Measurements from ENCODE around the gene UNC5B. TPM values are rescaled to one million over a fixed set of nuclear protein-coding genes. Genes with fewer than 3 reads are reported as not detected.

UNC5B gene
- total RNA-seq, 1 experiment from 2014 or later, result 22.0 TPM

DNA sequence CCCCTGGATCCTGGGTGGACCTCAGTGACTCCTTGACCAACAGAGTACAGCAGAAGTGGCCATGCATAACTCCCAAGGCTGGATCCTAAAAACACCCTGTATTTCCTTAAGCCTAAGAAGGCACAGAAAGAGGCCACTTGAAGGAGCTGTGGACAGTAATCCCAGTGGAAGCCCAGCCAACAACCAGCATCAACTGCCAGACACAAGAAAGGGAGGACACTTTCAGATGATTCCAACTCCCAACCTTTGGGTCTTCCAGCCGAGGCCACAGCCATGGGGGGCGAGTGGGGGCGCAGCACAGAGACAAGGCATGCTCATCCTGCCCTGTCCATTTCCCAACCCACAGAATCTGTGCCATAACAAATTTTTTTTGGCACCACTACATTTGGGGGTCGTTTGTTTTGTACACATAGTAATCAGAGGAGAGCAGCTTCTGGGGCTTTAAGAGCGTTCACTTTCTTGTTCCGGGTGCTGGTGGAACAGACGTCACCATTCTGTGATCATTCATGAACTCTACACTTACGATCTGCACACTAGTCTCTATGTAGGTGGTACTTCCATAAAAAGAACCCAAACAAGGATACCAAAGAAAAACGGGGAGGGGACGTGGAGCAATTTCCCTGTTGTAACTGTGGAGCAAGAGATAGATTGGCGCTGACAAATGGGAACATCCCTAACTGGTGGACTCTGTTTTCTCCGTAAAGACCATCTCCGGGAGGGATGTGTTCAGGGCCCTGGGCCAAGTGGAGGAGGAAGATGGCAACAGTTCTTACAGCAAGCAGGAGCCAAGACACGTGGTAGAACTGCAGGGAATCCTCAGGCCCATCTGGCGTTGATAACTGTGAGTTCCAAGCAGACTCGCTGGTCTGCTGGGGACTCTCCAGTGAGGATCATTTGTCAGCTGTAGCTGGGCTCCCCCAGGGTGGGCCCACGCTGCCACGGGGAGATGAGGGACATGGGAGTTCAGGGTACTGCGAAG is 100.7 kb downstream of the UNC5B start:
- ChIA-PET CTCF (interaction anchor here (0.7 to 5.6 kb wide), 10 partner anchors 68 to 583 kb away, joined by 3 to 38 read pairs (median 3); no protein-coding TSS in a partner anchor), RAD21 (ENCODE audit: low non-redundant PET in 1 of 2, low total read pairs in 2 of 2, uncharacterized antibody in 2 of 2, unreplicated experiment in 2 of 2) (interaction anchor here in 1 of 2 experiments (1.5 kb wide), 1 partner anchor 395 kb away, joined by 6 read pairs; no protein-coding TSS in a partner anchor), POLR2A (interaction anchor here (0.7 to 1.0 kb wide), 2 partner anchors 384 to 396 kb away, joined by 3 read pairs; no protein-coding TSS in a partner anchor)
- Histone ChIP-seq H3K27me3 (ENCODE audit: insufficient read depth, low read length) (no peaks in the 10 kb centered on the region), H3K9me2 (ENCODE audit: insufficient read depth) (no peaks in the 10 kb centered on the region), H3K4me1 (ENCODE audit: control insufficient read depth in 1 of 2, insufficient read depth in 2 of 2, low read length in 2 of 2) (peaks cover 3 to 7% of the 10 kb centered on the region in 2 experiments; a peak in 2 of 4 replicates), H3K79me2 (ENCODE audit: insufficient read depth, low read length) (no peaks in the 10 kb centered on the region), H2AFZ (ENCODE audit: low read depth, low read length, poor library complexity, severe bottlenecking) (no peak overlapping the region), H3K4me3 (replicated peaks in 1 of 2; ENCODE audit: low read depth in 1 of 2, low read length in 2 of 2) (no peak overlapping the region), H4K20me1 (ENCODE audit: insufficient read depth) (no peaks in the 10 kb centered on the region), H3K9ac (ENCODE audit: low read length) (no peak overlapping the region), H3K27ac (ENCODE audit: low read depth, low read length) (no peak overlapping the region), H3K9me3 (ENCODE audit: control insufficient read depth in 1 of 2, insufficient read depth in 1 of 2, low read depth in 1 of 2, low read length in 2 of 2) (no peaks in the 10 kb centered on the region), H3K36me3 (ENCODE audit: control insufficient read depth in 1 of 2, insufficient read depth in 2 of 2, low read length in 2 of 2) (no peaks in the 10 kb centered on the region), H3K4me2 (ENCODE audit: low read length) (no peak overlapping the region)
- ATAC-seq, result no peak
- DNase-seq (ENCODE audit: low read depth, low spot score), result no peak
- BruUV-seq (replicated peaks), result no TSS peak
- TF ChIP-seq RAD21 (IDR thresholded peaks at IDR 0.05; ENCODE audit: low read depth), result no peak
- no peak for TF ChIP-seq EZH2phosphoT487 (IDR thresholded peaks at IDR 0.05; ENCODE audit: borderline replicate concordance)
- TF ChIP-seq POLR2AphosphoS5 (IDR thresholded peaks at IDR 0.05; ENCODE audit: low read depth, low read length), result no peak
- no peak for TF ChIP-seq EZH2 (IDR thresholded peaks at IDR 0.05)
- TF ChIP-seq, protein P1, sequence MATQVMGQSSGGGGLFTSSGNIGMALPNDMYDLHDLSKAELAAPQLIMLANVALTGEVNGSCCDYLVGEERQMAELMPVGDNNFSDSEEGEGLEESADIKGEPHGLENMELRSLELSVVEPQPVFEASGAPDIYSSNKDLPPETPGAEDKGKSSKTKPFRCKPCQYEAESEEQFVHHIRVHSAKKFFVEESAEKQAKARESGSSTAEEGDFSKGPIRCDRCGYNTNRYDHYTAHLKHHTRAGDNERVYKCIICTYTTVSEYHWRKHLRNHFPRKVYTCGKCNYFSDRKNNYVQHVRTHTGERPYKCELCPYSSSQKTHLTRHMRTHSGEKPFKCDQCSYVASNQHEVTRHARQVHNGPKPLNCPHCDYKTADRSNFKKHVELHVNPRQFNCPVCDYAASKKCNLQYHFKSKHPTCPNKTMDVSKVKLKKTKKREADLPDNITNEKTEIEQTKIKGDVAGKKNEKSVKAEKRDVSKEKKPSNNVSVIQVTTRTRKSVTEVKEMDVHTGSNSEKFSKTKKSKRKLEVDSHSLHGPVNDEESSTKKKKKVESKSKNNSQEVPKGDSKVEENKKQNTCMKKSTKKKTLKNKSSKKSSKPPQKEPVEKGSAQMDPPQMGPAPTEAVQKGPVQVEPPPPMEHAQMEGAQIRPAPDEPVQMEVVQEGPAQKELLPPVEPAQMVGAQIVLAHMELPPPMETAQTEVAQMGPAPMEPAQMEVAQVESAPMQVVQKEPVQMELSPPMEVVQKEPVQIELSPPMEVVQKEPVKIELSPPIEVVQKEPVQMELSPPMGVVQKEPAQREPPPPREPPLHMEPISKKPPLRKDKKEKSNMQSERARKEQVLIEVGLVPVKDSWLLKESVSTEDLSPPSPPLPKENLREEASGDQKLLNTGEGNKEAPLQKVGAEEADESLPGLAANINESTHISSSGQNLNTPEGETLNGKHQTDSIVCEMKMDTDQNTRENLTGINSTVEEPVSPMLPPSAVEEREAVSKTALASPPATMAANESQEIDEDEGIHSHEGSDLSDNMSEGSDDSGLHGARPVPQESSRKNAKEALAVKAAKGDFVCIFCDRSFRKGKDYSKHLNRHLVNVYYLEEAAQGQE (IDR thresholded peaks at IDR 0.05; ENCODE audit: low read depth), result no peak
- TF ChIP-seq, protein P2, sequence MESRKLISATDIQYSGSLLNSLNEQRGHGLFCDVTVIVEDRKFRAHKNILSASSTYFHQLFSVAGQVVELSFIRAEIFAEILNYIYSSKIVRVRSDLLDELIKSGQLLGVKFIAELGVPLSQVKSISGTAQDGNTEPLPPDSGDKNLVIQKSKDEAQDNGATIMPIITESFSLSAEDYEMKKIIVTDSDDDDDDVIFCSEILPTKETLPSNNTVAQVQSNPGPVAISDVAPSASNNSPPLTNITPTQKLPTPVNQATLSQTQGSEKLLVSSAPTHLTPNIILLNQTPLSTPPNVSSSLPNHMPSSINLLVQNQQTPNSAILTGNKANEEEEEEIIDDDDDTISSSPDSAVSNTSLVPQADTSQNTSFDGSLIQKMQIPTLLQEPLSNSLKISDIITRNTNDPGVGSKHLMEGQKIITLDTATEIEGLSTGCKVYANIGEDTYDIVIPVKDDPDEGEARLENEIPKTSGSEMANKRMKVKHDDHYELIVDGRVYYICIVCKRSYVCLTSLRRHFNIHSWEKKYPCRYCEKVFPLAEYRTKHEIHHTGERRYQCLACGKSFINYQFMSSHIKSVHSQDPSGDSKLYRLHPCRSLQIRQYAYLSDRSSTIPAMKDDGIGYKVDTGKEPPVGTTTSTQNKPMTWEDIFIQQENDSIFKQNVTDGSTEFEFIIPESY (IDR thresholded peaks at IDR 0.05; ENCODE audit: extremely low read depth, insufficient replicate concordance, low read length), result no peak
- no peak for TF ChIP-seq SIN3A (IDR thresholded peaks at IDR 0.05; ENCODE audit: low read depth)
- no peak for TF ChIP-seq JUND (IDR thresholded peaks at IDR 0.05)
- TF ChIP-seq EGR1 (IDR thresholded peaks at IDR 0.05; ENCODE audit: low read depth), result no peak
- TF ChIP-seq, protein P3, sequence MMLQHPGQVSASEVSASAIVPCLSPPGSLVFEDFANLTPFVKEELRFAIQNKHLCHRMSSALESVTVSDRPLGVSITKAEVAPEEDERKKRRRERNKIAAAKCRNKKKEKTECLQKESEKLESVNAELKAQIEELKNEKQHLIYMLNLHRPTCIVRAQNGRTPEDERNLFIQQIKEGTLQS (IDR thresholded peaks at IDR 0.05), result no peak
- intact Hi-C loops (cut with micrococcal nuclease), result loop anchor here (5.0 to 10.0 kb wide), 2 partner anchors 292 to 734 kb away; no protein-coding TSS in a partner anchor

Measured in HCT116 (cell line).